GM12878 (cell line): ENCODE data around the gene MGRN1.

Source experiments
- ATF7 ChIP-seq: fragments of 450-650 bp; IDR thresholded peaks from 2 replicates; pipeline ENCODE4 v1.6.1; 2016; ENCODE audit warnings: low read depth, mild to moderate bottlenecking
- BACH1 ChIP-seq: fragments of 450-650 bp; IDR thresholded peaks from 2 replicates; pipeline ENCODE4 v1.6.1; 2017; ENCODE audit warnings: mild to moderate bottlenecking, borderline replicate concordance
- CREM ChIP-seq: IDR thresholded peaks from 2 replicates; pipeline ENCODE4 v1.6.1; 2014; ENCODE audit warnings: antibody characterized with exemption, low read depth
- EP300 ChIP-seq, 2 experiments: fragments of 150-350 bp in 1 of 2; IDR thresholded peaks; 2 replicates each; pipeline ENCODE4 v1.6.1; 2011 to 2012; ENCODE audit warnings: low read depth in 2 of 2, low read length in 2 of 2, borderline replicate concordance in 1 of 2, improper control_type of control experiment in 1 of 2, inconsistent platforms in 1 of 2; ENCODE audit not compliant: control insufficient read depth in 1 of 2
- ESRRA ChIP-seq: IDR thresholded peaks from 2 replicates; pipeline ENCODE4 v1.6.1; 2012; ENCODE audit warnings: mild to moderate bottlenecking, low read length, improper control_type of control experiment
- JUND ChIP-seq: IDR thresholded peaks from 2 replicates; pipeline ENCODE4 v1.6.1; 2012; ENCODE audit warnings: low read depth, mild to moderate bottlenecking, low read length, improper control_type of control experiment, moderate library complexity
- POLR2AphosphoS5 ChIP-seq: IDR thresholded peaks from 2 replicates; pipeline ENCODE4 v1.6.1; 2011; ENCODE audit warnings: mild to moderate bottlenecking, low read length, inconsistent platforms
- RAD21 ChIP-seq: IDR thresholded peaks from 2 replicates; pipeline ENCODE4 v1.6.1; 2011; ENCODE audit warnings: mild to moderate bottlenecking, low read depth, low read length, moderate library complexity; ENCODE audit not compliant: insufficient read depth
- RELA ChIP-seq: fragments of 450-650 bp; IDR thresholded peaks from 2 replicates; pipeline ENCODE4 v1.8.0; 2014; ENCODE audit warnings: borderline replicate concordance; ENCODE audit not compliant: partially characterized antibody
- TAF1 ChIP-seq: IDR thresholded peaks from 2 replicates; pipeline ENCODE4 v1.6.1; 2011; ENCODE audit warnings: mild to moderate bottlenecking, low read depth, low read length, borderline replicate concordance
- TF ChIP-seq, protein P1 (sequence below), 3 experiments: IDR thresholded peaks in 2 of 3; conservative IDR thresholded peaks in 1 of 3; 2 replicates each; pipeline ENCODE4 v1.5.1; 2011; ENCODE audit warnings: low read depth in 3 of 3, low read length in 3 of 3, mild to moderate bottlenecking in 3 of 3, control low read depth in 2 of 3, moderate library complexity in 2 of 3, inconsistent platforms in 1 of 3, mixed read lengths in 1 of 3; ENCODE audit not compliant: control insufficient read depth in 2 of 3, insufficient read depth in 1 of 3; ENCODE audit errors: extremely low read depth in 1 of 3
- TF ChIP-seq, protein P2 (sequence below): IDR thresholded peaks from 2 replicates; pipeline ENCODE4 v1.6.1; 2011; ENCODE audit warnings: low read depth, mild to moderate bottlenecking, low read length, moderate library complexity, borderline replicate concordance; ENCODE audit errors: extremely low read depth
- TF ChIP-seq, protein P3 (sequence below): fragments of 450-650 bp; IDR thresholded peaks from 2 replicates; pipeline ENCODE4 v1.6.1; 2016; ENCODE audit warnings: mild to moderate bottlenecking
- TF ChIP-seq, protein P4 (sequence below): fragments of 450-650 bp; IDR thresholded peaks from 2 replicates; pipeline ENCODE4 v1.6.1; 2017; ENCODE audit warnings: mild to moderate bottlenecking

DNA sequence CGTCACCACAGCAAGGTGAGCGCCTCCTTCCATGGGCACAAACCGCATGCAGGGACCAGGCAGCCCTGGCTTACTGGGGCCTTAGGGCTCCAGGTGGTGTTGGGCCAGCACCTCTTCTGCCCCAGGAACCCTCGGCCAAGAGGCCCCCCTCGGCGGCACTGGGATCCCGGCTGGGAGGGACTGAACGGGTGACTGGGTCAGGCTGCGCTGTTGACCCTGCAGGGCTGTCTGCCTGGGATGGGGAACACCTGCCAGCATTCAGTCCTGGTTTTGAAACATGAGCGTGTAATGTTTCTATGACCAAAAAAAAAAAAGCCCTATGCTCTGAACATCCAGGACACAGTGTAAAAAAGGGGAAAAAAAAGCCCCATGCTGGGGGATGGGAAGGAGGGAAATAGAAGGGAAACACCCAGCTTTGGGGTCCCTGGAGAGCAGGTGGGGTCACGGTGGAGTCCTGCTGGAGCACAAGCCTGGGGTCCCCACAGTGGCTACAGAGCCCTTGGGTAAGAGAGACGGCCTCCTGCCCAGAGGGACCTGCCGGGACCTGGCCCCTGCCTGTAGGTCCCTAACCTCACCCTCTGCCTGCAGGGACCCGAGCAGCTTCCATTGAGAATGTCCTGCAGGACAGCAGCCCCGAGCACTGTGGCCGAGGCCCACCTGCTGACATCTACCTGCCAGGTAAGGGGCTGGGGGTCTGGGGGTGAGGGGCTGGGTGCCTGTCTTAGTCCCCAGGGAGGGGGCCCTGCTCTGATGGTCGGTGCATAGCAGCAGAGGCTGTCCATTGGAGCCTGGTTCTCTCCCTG, 58.8 kb downstream of the MGRN1 start:
- TF ChIP-seq, protein P1, sequence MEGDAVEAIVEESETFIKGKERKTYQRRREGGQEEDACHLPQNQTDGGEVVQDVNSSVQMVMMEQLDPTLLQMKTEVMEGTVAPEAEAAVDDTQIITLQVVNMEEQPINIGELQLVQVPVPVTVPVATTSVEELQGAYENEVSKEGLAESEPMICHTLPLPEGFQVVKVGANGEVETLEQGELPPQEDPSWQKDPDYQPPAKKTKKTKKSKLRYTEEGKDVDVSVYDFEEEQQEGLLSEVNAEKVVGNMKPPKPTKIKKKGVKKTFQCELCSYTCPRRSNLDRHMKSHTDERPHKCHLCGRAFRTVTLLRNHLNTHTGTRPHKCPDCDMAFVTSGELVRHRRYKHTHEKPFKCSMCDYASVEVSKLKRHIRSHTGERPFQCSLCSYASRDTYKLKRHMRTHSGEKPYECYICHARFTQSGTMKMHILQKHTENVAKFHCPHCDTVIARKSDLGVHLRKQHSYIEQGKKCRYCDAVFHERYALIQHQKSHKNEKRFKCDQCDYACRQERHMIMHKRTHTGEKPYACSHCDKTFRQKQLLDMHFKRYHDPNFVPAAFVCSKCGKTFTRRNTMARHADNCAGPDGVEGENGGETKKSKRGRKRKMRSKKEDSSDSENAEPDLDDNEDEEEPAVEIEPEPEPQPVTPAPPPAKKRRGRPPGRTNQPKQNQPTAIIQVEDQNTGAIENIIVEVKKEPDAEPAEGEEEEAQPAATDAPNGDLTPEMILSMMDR (IDR thresholded peaks at IDR 0.05 in 2 of 3, conservative IDR thresholded peaks at IDR 0.05 in 1 of 3; ENCODE audit: control insufficient read depth in 2 of 3, extremely low read depth in 1 of 3, insufficient read depth in 1 of 3, low read depth in 3 of 3, low read length in 3 of 3), result no peak
- TF ChIP-seq, protein P2, sequence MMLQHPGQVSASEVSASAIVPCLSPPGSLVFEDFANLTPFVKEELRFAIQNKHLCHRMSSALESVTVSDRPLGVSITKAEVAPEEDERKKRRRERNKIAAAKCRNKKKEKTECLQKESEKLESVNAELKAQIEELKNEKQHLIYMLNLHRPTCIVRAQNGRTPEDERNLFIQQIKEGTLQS, result no peak
- TF ChIP-seq, protein P3, sequence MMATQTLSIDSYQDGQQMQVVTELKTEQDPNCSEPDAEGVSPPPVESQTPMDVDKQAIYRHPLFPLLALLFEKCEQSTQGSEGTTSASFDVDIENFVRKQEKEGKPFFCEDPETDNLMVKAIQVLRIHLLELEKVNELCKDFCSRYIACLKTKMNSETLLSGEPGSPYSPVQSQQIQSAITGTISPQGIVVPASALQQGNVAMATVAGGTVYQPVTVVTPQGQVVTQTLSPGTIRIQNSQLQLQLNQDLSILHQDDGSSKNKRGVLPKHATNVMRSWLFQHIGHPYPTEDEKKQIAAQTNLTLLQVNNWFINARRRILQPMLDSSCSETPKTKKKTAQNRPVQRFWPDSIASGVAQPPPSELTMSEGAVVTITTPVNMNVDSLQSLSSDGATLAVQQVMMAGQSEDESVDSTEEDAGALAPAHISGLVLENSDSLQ, result no peak
- TF ChIP-seq POLR2AphosphoS5 (no peak), EP300 (IDR thresholded peaks at IDR 0.05; ENCODE audit: borderline replicate concordance in 1 of 2, control insufficient read depth in 1 of 2, low read depth in 2 of 2, low read length in 2 of 2) (no peak), ATF7 (no peak), TAF1 (no peak), JUND (no peak), BACH1 (no peak), CREM (no peak), ESRRA (no peak), RAD21 (no peak), RELA (no peak)
- TF ChIP-seq, protein P4, sequence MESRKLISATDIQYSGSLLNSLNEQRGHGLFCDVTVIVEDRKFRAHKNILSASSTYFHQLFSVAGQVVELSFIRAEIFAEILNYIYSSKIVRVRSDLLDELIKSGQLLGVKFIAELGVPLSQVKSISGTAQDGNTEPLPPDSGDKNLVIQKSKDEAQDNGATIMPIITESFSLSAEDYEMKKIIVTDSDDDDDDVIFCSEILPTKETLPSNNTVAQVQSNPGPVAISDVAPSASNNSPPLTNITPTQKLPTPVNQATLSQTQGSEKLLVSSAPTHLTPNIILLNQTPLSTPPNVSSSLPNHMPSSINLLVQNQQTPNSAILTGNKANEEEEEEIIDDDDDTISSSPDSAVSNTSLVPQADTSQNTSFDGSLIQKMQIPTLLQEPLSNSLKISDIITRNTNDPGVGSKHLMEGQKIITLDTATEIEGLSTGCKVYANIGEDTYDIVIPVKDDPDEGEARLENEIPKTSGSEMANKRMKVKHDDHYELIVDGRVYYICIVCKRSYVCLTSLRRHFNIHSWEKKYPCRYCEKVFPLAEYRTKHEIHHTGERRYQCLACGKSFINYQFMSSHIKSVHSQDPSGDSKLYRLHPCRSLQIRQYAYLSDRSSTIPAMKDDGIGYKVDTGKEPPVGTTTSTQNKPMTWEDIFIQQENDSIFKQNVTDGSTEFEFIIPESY, result no peak
